Breast epithelium (tissue), 4 donors: ENCODE data around the gene PEDS1. TPM values are rescaled to one million over a fixed set of nuclear protein-coding genes. Genes with fewer than 3 reads are reported as not detected.

Source experiments
- DNase-seq, 2 donors: peaks; one replicate each; pipeline ENCODE4 v3.0.0-alpha.2; 2019; ENCODE audit warnings: low spot score in 2 of 2
- H3K27ac ChIP-seq, 2 donors: fragments of 200-600 bp; sonication (generic) in 1 of 2; one replicate each; pipeline ENCODE4 v1.5.1; 2016 to 2019; ENCODE audit warnings: mild to moderate bottlenecking in 1 of 2
- H3K27me3 ChIP-seq, 2 donors: fragments of 200-600 bp; sonication (generic) in 1 of 2; one replicate each; pipeline versions ENCODE4 v1.5.1 to v1.6.0; 2017 to 2019; ENCODE audit warnings: control low read depth in 1 of 2, mild to moderate bottlenecking in 1 of 2
- H3K36me3 ChIP-seq: fragments of 200-600 bp; one replicate; pipeline ENCODE4 v1.5.1; 2019
- H3K4me1 ChIP-seq, 2 donors: fragments of 200-600 bp; sonication (generic); one replicate each; pipeline ENCODE4 v1.5.1; 2016 to 2019; ENCODE audit warnings: control low read depth in 1 of 2
- H3K4me3 ChIP-seq, 3 donors: fragments of 200-600 bp; sonication (generic); 1 replicate in 2 of 3; 2 replicates in 1 of 3; pipeline ENCODE4 v1.5.1; 2016 to 2019; ENCODE audit warnings: mild to moderate bottlenecking in 3 of 3, moderate library complexity in 2 of 3
- H3K9me3 ChIP-seq, 2 donors: fragments of 200-600 bp; sonication (generic) in 1 of 2; one replicate each; pipeline ENCODE4 v1.5.1; 2016 to 2019; ENCODE audit warnings: control low read depth in 1 of 2
- POLR2A ChIP-seq: fragments of 450-650 bp; IDR thresholded peaks from one replicate; pipeline ENCODE4 v1.6.1; 2016; ENCODE audit warnings: antibody characterized with exemption, mild to moderate bottlenecking, moderate library complexity
- POLR2AphosphoS5 ChIP-seq, 3 donors: sonication (generic); formaldehyde crosslinking; IDR thresholded peaks; one replicate each; pipeline ENCODE4 v1.6.1; 2017; ENCODE audit warnings: antibody characterized with exemption in 3 of 3
- intact Hi-C: fragments of 100-400 bp; cut with DNase I; formaldehyde crosslinking; loops from one replicate; pipeline ENCODE4 v1.15.1; 2023; ENCODE audit warnings: low total_unique reads
- total RNA-seq, 3 donors: library from RNA; depleted of rRNA; stranded (reverse); fragments of >200 nt; gene quantifications; one replicate each; pipeline ENCODE4 v1.1.0, GENCODE V29; 2016
- TF ChIP-seq, protein P1 (sequence below), 3 donors: fragments of 450-650 bp; IDR thresholded peaks; one replicate each; pipeline ENCODE4 v1.5.1; 2016 to 2017; ENCODE audit warnings: antibody characterized with exemption in 3 of 3, mild to moderate bottlenecking in 3 of 3, moderate library complexity in 3 of 3

PEDS1 gene
- total RNA-seq, 3 donors from 2014 or later: 12.9 to 29.4 (median 18.0) TPM

DNA sequence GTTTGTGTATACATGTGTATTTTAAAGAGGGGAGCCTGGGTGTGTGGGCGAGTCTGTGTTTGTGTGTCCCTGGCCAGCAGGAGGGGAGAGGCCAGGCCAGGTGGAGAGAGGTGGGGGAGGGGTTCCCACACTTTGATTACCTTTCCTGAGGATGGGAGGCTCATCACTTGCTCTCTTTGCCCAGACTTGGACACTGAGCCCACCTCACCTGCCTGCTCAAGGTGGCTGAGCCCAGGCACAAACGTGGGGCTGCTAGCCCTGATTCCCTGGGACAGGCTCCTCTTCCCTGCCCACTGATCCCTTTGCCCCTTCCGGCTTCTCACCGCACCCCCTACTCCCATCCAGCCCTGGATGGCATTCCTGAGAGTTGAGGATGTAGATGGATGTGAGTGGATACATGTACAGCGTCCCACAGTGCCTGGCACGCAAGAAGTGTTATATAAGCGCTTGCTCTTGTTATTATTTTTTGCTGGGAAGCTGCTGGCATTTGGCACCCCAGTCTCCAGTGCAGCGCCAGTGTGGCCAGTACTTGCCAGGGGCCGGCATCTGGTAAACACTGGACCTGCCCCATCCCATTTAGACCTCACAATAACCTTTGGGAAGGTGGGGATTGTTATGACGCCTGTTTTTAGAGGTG lies 39.8 kb upstream of the PEDS1 start:
- H3K9me3 ChIP-seq: no peaks in the 10 kb centered on the region
- no peaks in the 10 kb centered on the region for H3K27me3 ChIP-seq
- TF ChIP-seq POLR2AphosphoS5 (IDR thresholded peaks at IDR 0.05): peak in 2 of 3 donors; percentile 5 to 19
- TF ChIP-seq, protein P1, sequence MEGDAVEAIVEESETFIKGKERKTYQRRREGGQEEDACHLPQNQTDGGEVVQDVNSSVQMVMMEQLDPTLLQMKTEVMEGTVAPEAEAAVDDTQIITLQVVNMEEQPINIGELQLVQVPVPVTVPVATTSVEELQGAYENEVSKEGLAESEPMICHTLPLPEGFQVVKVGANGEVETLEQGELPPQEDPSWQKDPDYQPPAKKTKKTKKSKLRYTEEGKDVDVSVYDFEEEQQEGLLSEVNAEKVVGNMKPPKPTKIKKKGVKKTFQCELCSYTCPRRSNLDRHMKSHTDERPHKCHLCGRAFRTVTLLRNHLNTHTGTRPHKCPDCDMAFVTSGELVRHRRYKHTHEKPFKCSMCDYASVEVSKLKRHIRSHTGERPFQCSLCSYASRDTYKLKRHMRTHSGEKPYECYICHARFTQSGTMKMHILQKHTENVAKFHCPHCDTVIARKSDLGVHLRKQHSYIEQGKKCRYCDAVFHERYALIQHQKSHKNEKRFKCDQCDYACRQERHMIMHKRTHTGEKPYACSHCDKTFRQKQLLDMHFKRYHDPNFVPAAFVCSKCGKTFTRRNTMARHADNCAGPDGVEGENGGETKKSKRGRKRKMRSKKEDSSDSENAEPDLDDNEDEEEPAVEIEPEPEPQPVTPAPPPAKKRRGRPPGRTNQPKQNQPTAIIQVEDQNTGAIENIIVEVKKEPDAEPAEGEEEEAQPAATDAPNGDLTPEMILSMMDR (IDR thresholded peaks at IDR 0.05): no peak
- intact Hi-C loops: loop anchor here (2.0 kb wide), 1 partner anchor 113 kb away; no protein-coding TSS in a partner anchor
- peak overlapping the region; percentile 87 to 95 (median 89) for H3K4me3 ChIP-seq
- H3K36me3 ChIP-seq: no peaks in the 10 kb centered on the region
- H3K27ac ChIP-seq: peak overlapping the region; percentile 94 to 99
- no peak for DNase-seq
- peaks cover 0 to 8% of the 10 kb centered on the region in 2 donors for H3K4me1 ChIP-seq

DNA sequence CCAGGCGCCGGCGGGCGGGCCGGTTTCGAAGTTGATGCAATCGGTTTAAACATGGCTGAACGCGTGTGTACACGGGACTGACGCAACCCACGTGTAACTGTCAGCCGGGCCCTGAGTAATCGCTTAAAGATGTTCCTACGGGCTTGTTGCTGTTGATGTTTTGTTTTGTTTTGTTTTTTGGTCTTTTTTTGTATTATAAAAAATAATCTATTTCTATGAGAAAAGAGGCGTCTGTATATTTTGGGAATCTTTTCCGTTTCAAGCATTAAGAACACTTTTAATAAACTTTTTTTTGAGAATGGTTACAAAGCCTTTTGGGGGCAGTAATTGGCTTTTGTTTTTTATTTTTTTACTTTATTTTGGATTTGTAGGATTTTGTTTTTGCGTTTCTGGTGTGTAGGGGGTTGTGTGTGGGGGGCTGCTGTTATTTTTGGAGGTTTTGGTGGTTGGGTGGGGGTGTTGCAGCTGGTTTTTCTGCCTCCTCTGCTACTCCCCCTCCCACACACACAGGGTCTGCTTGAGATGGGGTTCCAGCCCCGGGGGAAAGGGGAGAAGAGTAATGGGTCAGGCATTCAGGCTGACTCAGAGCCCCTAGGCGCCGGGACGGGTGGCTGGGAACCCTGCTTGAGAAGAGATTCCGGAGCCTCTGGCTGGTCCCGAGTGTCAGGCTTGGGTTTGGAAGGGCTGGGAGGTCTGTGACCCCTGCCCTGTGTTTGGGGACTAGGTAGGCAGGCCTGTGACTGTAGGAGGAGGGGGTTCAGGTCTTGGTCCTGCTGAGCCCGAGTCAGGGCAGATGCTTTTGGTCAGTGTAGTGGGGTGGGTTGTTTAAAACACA lies 39.1 kb upstream of the PEDS1 start:
- Histone ChIP-seq H3K4me3 (peak overlapping the region; percentile 87 to 95 (median 89)), H3K27ac (peak overlapping the region; percentile 99 to 100), H3K9me3 (no peaks in the 10 kb centered on the region), H3K4me1 (peaks cover 0 to 8% of the 10 kb centered on the region in 2 donors), H3K27me3 (no peaks in the 10 kb centered on the region), H3K36me3 (no peaks in the 10 kb centered on the region)
- TF ChIP-seq POLR2AphosphoS5 (IDR thresholded peaks at IDR 0.05) (peak; percentile 74 to 89 (median 84)), POLR2A (peak; percentile 42)
- TF ChIP-seq, protein P1 (IDR thresholded peaks at IDR 0.05): no peak
- DNase-seq: peak; percentile 87 to 90
- intact Hi-C loops: loop anchor here (2.0 kb wide), 1 partner anchor 114 kb away; no protein-coding TSS in a partner anchor

DNA sequence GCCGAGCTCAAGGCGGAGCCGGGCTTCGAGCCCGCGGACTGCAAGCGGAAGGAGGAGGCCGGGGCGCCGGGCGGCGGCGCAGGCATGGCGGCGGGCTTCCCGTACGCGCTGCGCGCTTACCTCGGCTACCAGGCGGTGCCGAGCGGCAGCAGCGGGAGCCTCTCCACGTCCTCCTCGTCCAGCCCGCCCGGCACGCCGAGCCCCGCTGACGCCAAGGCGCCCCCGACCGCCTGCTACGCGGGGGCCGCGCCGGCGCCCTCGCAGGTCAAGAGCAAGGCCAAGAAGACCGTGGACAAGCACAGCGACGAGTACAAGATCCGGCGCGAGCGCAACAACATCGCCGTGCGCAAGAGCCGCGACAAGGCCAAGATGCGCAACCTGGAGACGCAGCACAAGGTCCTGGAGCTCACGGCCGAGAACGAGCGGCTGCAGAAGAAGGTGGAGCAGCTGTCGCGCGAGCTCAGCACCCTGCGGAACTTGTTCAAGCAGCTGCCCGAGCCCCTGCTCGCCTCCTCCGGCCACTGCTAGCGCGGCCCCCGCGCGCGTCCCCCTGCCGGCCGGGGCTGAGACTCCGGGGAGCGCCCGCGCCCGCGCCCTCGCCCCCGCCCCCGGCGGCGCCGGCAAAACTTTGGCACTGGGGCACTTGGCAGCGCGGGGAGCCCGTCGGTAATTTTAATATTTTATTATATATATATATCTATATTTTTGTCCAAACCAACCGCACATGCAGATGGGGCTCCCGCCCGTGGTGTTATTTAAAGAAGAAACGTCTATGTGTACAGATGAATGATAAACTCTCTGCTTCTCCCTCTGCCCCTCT lies 38.2 kb upstream of the PEDS1 start:
- peaks cover 0 to 8% of the 10 kb centered on the region in 2 donors for H3K4me1 ChIP-seq
- intact Hi-C loops: loop anchor here (2.0 kb wide), 1 partner anchor 115 kb away; no protein-coding TSS in a partner anchor
- H3K36me3 ChIP-seq: no peaks in the 10 kb centered on the region
- peak overlapping the region; percentile 87 to 95 (median 89) for H3K4me3 ChIP-seq
- H3K9me3 ChIP-seq: no peaks in the 10 kb centered on the region
- no peaks in the 10 kb centered on the region for H3K27me3 ChIP-seq
- H3K27ac ChIP-seq: peak overlapping the region; percentile 99 to 100
- peak; percentile 35 to 69 for DNase-seq
- peak in 2 of 3 donors; percentile 55 to 76 for TF ChIP-seq POLR2AphosphoS5 (IDR thresholded peaks at IDR 0.05)
- TF ChIP-seq, protein P1 (IDR thresholded peaks at IDR 0.05): peak in 2 of 3 donors; percentile 19 to 42
- no peak for TF ChIP-seq POLR2A

DNA sequence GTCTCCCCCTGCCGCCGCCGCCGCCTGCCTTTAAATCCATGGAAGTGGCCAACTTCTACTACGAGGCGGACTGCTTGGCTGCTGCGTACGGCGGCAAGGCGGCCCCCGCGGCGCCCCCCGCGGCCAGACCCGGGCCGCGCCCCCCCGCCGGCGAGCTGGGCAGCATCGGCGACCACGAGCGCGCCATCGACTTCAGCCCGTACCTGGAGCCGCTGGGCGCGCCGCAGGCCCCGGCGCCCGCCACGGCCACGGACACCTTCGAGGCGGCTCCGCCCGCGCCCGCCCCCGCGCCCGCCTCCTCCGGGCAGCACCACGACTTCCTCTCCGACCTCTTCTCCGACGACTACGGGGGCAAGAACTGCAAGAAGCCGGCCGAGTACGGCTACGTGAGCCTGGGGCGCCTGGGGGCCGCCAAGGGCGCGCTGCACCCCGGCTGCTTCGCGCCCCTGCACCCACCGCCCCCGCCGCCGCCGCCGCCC lies 37.6 kb upstream of the PEDS1 start:
- peak in 1 of 2 donors; percentile 49 for DNase-seq
- Histone ChIP-seq H3K36me3 (no peaks in the 10 kb centered on the region), H3K27me3 (no peaks in the 10 kb centered on the region), H3K4me3 (peak overlapping the region; percentile 87 to 95 (median 89)), H3K27ac (peak overlapping the region; percentile 99 to 100), H3K4me1 (peaks cover 0 to 8% of the 10 kb centered on the region in 2 donors), H3K9me3 (no peaks in the 10 kb centered on the region)
- TF ChIP-seq, protein P1 (IDR thresholded peaks at IDR 0.05): no peak
- TF ChIP-seq POLR2A: no peak
- no peak for TF ChIP-seq POLR2AphosphoS5 (IDR thresholded peaks at IDR 0.05)
- intact Hi-C loops: no loop called here
